HFFc6 (cell line): ENCODE data around the gene TNNT1. TPM values are rescaled to one million over a fixed set of nuclear protein-coding genes. Genes with fewer than 3 reads are reported as not detected.

Experiments used
- DNase-seq: peaks from one replicate; pipeline ENCODE4 v3.0.0-alpha.2; 2018
- H3K27ac Mint-ChIP-seq: 2 replicates; pipeline ENCODE4 v1.8.0; 2020; ENCODE audit warnings: mild to moderate bottlenecking, mixed read lengths
- H3K27me3 Mint-ChIP-seq: 2 replicates; pipeline ENCODE4 v1.8.0; 2021; ENCODE audit warnings: mild to moderate bottlenecking, moderate library complexity, mixed read lengths; ENCODE audit not compliant: insufficient read depth
- H3K36me3 Mint-ChIP-seq: 2 replicates; pipeline ENCODE4 v1.8.0; 2021; ENCODE audit warnings: low read depth, mixed read lengths
- H3K4me1 Mint-ChIP-seq: 2 replicates; pipeline ENCODE4 v1.8.0; 2020; ENCODE audit warnings: low read depth, mixed read lengths
- H3K4me3 Mint-ChIP-seq: 2 replicates; pipeline ENCODE4 v1.8.0; 2020; ENCODE audit warnings: mild to moderate bottlenecking, moderate library complexity, mixed read lengths
- H3K9me3 Mint-ChIP-seq: 2 replicates; pipeline ENCODE4 v1.8.0; 2020; ENCODE audit warnings: mild to moderate bottlenecking, mixed read lengths
- CTCF ChIP-seq: fragments of 200-600 bp; sonication (generic); IDR thresholded peaks from 2 replicates; pipeline ENCODE4 v1.5.0; 2021; ENCODE audit warnings: antibody characterized with exemption, mild to moderate bottlenecking
- long read RNA-seq: library from polyadenylated mRNA; unstranded; transcript quantifications from one replicate; pipeline ENCODE4 v2.0.0, GENCODE V29; 2019
- total RNA-seq, 6 experiments: library from RNA; stranded (reverse); fragmentation: NEBNext Ultra II Directional; extraction: Animal tissue kit (Norgen Biotek cat#: 25700); gene quantifications; 2 replicates in 1 of 6; 3 replicates in 5 of 6; pipeline ENCODE4 v1.2.3, GENCODE V29; 2021

The TNNT1 gene, protein sequence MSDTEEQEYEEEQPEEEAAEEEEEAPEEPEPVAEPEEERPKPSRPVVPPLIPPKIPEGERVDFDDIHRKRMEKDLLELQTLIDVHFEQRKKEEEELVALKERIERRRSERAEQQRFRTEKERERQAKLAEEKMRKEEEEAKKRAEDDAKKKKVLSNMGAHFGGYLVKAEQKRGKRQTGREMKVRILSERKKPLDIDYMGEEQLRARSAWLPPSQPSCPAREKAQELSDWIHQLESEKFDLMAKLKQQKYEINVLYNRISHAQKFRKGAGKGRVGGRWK
- 1 to 10 TPM; 4.1 to 8.8 (median 7.3) TPM for total RNA-seq
- long read RNA-seq, partial matches to known transcripts, result 0 of 4 reads
- long read RNA-seq, other reads (novel, unspliced or antisense), result 2 of 4 reads

DNA sequence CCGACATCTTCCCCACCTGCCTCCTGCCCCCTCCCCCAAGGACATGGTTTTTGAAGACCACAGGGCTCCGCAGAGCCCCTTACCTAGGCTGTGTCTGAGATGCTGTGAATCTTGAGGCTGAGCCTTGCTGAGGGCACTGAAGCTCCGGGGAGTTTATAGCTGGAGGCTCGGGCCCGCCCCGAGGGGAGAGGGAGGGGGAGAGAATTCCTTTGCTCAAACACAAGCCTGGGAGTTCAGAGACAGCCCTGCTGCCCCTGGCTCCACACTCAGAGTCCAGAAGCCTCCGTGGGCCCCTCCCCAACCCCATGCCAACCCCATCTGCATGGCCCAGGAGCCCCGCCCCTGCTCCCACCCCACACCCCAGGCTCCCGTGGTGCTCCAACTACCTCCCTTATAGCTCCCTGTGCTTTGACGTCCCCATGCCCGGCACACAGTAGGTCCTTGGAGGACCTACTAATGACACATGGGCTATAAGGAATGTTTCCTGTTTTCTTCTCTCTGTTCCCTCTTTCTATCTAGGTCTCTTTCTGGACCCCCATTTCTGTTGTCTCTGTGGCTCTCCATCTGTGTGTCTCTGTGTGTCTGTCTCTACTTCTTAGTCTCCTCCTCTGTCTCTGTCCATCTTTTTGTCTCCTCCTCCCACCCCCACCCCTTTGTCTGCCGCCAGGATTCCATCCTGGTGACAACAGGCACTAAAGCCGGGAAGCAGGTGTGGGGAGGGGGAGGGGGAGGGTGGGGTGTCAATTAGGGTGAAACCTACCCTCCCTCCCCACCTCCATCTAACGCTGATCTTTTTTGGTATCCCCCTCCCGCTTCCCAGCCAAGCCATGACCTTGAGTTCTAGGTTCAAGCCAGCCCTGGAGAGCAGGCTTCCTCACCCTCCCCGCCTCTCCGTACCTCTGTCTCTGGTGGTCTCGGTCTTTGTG, at the start of gene TNNT1:
Gene TNNT1, minus strand, starts transcription at position 129 of the 926 bp plus-strand sequence. CDS start 2,049 bp downstream, outside the sequence.
- H3K27ac Mint-ChIP-seq, result no peak within 1 kb of the TSS
- H3K27me3 Mint-ChIP-seq, result peaks cover 29% of the 10 kb centered on the region
- no peaks in the 10 kb centered on the region for H3K9me3 Mint-ChIP-seq
- DNase-seq, result no peak
- H3K36me3 Mint-ChIP-seq, result no peaks in the 10 kb centered on the region
- peaks cover 7% of the 10 kb centered on the region; the same call in 1 of the 2 replicates for H3K4me1 Mint-ChIP-seq
- no peak within 1 kb of the TSS for H3K4me3 Mint-ChIP-seq
- no peak for TF ChIP-seq CTCF

DNA sequence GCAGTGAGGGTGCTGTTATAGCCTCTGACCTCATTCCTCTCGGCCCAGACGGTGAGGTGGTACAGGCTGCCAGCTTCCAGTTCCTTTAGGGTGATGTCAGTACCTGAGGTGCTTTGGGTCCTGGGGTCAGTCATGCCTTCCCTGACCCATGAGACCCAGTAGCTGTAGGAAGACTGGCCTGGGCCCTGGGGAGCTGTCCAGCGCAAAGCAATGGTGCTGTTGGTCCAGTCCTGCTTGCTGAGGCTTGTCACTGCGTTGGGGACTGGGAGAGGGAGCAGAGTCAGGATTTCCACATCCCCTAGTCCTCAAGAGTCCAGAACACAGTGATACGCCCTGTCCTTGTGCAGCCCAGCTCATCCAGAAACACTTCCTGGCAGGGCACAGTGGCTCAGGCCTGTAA, 49.6 kb upstream of the TNNT1 start:
- no peaks in the 10 kb centered on the region for H3K4me1 Mint-ChIP-seq
- DNase-seq, result no peak
- no peak overlapping the region for H3K4me3 Mint-ChIP-seq

GRCh38 chr19:55197528-55197927, 48.5 kb upstream of the TNNT1 start:
- TF ChIP-seq CTCF, result no peak
- no peak overlapping the region for H3K4me3 Mint-ChIP-seq
- no peaks in the 10 kb centered on the region for H3K9me3 Mint-ChIP-seq
- DNase-seq, result no peak
- no peaks in the 10 kb centered on the region for H3K4me1 Mint-ChIP-seq
- no peak overlapping the region for H3K27ac Mint-ChIP-seq
- H3K36me3 Mint-ChIP-seq, result no peaks in the 10 kb centered on the region
- H3K27me3 Mint-ChIP-seq, result no peaks in the 10 kb centered on the region; the same call in 1 of the 2 replicates

More for the DNA sequence above, 49.6 kb upstream of the TNNT1 start:
- H3K27ac Mint-ChIP-seq, result no peak overlapping the region
- no peak for TF ChIP-seq CTCF
- H3K9me3 Mint-ChIP-seq, result no peaks in the 10 kb centered on the region
- no peaks in the 10 kb centered on the region for H3K36me3 Mint-ChIP-seq
- H3K27me3 Mint-ChIP-seq, result no peaks in the 10 kb centered on the region; the same call in 1 of the 2 replicates

GRCh38 chr19:55196803-55197202, 47.8 kb upstream of the TNNT1 start:
- TF ChIP-seq CTCF, result no peak
- Mint-ChIP-seq H3K4me3 (no peak overlapping the region), H3K27me3 (no peaks in the 10 kb centered on the region; the same call in 1 of the 2 replicates), H3K9me3 (no peaks in the 10 kb centered on the region), H3K4me1 (no peaks in the 10 kb centered on the region), H3K36me3 (no peaks in the 10 kb centered on the region), H3K27ac (no peak overlapping the region)
- peak; percentile 11 for DNase-seq

DNA sequence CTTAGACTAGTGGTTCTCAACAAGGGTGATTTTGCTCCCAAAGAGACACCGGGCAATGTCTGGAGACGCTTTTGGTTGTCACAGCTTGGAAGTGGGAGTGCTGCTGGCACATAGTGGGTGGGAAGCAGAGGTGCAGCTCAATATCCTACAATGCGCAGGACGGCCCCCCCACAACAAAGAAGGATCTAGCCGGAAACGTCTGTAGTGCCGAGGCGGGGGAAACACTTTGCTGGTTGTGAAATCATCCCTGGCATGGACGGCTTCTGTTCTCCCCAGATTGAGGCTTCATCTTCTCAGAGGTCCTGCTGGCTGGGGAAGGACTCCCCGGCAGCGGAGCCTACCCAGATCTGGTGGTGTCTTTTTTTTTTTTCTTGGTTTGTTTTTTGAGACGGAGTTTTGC, 44.5 kb upstream of the TNNT1 start:
- H3K36me3 Mint-ChIP-seq, result no peaks in the 10 kb centered on the region
- H3K27me3 Mint-ChIP-seq, result peaks cover 5% of the 10 kb centered on the region; the same call in 1 of the 2 replicates
- H3K9me3 Mint-ChIP-seq, result no peaks in the 10 kb centered on the region
- TF ChIP-seq CTCF, result no peak
- H3K4me3 Mint-ChIP-seq, result no peak overlapping the region
- H3K4me1 Mint-ChIP-seq, result peaks cover 13% of the 10 kb centered on the region
- DNase-seq, result no peak
- no peak overlapping the region for H3K27ac Mint-ChIP-seq
